Stimulated activated CD4-positive, alpha-beta T cell treated with anti-CD3 and anti-CD28 coated beads, Interleukin-4, amount 100 ng/mL, for 1 hour (primary cell): Measurements from ENCODE around the gene SIPA1L3.

Source experiments
- DNase-seq: peaks from one replicate; pipeline ENCODE4 v3.0.0-alpha.2; 2020

SIPA1L3 gene

DNA sequence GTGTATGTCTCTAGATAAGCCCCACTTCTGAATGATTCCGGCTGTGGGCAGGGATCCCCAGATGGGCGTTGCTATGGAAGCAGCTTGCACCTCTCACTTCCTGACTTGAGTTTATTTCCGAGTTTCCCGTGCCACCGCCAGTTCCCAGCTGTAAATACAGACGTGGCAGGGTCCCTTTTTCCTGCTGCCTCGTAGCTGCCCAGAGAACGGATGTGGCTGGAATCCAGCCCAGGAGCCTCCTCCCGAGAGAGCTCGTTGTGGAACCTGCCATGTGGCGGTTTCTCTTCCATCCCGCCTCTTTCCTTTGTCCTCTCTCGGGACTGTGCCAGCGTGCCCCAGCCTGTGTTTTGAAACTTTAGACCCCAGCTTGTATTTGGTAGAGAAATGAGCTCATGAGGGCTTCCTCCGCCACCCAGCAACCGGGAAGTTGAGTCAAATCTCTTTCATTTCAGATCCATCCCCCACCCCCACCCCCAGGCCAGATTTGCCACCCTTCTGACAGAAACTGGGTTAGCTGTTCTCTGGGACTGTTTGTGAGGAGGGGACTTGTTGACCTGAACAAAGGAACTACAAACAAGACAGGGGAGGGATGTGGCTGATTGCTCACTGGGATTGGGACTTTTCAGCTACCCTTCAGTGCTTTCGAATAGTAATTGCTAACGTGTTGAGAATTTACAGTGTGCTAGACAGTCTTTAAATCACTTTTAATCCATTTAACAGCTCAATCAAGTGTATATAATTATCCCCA, 96.6 kb downstream of the SIPA1L3 start:
- peak; percentile 9 for DNase-seq

DNA sequence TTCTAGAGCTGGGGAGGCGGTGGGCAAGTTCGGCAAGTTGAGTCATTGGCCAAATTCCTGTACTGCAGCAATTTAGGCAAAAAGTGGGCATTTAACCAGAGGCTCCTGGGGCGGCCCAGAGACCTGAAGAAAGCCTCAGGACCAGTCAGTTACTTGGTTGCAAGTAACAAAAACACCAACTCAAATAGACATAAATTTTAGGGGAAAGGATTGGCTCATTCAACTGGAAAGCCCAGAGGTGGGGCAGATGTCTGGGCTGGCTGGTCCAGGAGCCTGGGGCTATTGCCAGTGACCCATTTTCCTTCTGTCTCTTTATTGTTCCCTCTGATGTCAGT, 97.1 kb downstream of the SIPA1L3 start:
- no peak for DNase-seq

DNA sequence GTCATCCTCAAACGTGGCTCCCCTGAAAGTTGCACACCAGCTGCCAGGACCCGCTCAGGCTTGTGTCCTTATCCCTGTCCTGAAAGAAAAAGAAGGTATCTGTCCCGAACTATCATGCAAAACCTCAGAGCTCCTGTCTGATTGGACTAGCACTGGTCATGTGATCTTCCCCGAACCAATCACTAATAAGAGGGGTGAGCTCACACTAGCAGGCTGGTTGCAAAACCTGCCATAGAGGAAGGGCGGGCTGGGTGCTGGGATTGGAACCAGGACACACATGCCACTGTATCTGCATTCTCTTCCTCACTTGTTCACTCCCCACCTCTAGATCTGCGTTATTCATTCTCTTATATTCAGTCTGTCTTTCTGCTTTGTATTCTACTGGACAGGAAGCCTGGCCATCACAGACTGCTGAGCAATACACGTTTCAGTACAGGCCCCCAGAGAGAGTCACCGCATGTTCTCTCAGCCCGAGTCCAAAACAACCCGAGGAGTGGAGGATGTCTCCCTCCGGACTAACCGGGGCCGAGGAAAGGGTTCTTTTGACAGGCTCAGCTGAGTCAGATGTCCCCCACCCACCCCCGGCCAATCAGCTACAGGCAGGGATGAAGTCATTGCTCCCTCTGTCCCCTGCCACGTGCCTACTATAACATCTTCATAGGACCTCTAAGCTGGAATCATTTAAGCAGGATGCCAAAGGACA, 97.7 kb downstream of the SIPA1L3 start:
- DNase-seq = no peak

DNA sequence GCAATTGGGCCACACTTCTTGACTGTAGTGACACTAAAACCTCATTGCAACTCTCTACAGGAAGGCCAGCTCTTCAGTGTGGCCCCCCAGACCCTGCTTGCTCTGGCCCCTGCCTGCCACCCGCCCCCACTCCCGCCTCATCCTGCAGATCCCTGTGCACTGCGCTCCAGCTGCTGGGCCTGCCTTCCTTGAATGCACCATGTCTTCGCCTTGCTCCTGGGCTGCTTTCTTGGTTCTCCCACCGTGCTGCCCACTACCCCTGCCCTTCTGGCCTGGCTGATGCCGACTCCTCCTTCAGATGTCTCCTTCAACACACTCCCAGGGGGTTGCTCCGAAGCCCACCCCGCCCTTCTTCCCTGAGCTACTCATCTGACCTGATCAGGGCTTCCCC, 98.2 kb downstream of the SIPA1L3 start:
- no peak for DNase-seq

DNA sequence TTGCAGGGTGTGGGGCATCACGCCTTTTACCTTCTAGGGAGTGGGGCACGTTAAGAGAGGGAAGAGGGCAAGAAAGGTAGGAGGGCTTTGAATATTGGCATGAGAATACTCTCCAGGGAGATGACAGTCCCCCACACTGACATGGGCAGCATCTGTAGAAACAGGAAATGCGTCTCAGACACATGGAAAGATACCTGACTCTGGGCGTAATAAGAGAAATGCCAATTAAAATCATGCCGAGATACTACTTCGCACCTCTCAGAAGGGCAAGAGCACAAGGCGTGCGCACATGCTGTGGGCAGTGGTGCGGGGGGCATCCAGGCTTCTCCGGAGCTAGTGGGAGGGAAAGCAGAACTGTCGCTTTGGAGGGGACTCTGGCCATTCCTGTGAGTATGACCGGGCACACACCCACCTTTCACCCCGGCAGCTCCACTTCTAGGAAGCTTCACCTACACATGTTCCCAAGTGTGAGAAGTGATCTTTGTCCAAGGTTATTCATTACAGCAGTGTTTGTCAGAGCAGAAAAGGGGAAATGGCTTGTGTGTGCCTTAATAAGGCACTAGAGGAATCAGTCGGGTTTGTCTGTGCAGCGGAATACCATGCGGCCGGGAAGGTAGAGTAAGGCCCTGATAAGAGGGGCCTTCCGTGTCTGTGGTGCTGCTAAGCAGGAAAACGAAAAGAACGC, 99.5 kb downstream of the SIPA1L3 start:
- no peak for DNase-seq

DNA sequence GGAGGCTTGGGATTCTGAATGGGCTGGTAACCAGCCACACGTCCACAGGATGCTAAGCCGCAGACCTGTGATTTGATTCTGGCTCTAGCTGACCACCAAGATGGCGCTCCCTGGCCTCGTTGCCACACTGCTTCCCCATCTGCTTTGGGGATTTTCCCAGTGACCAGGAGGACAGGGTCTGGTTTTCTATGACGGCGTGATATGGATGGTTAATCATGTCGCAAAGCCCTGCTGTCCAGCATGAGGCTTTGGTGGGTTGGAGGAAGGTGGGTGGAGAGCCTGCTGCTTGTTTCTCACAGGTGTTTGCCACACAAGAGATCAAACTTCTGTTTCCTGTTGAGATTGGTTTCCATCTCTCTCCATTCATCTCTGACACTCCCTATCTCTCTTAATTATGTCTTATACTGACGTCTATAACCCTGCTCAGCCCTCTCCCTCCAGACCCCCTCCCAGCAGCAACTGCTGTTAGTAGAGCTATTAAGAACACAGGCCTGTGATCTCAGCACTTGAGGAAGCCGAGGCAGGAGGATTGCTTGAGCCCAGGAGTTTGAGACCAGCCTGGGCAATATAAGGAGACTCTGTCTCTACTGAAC, 102.7 kb downstream of the SIPA1L3 start:
- no peak for DNase-seq

DNA sequence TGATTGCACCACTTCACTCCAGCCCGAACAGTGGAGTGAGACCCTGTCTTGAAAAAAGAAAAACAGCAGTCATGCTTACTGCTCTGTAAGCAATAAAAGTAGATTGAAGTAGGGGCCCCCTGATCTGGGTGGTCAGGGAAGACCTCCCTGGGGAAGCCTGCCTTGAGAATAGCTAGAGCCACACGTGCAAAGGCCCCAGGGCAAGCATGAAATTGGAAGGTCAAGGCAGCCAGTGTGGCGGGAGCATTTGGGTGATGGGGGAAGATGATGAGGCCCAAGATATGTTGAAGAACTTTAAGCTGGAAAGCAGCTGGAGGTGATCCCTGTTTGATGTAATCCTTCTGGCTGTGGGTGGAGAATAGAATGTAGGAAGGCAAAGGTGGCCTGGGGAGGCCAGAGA, 104.4 kb downstream of the SIPA1L3 start:
- DNase-seq = no peak

DNA sequence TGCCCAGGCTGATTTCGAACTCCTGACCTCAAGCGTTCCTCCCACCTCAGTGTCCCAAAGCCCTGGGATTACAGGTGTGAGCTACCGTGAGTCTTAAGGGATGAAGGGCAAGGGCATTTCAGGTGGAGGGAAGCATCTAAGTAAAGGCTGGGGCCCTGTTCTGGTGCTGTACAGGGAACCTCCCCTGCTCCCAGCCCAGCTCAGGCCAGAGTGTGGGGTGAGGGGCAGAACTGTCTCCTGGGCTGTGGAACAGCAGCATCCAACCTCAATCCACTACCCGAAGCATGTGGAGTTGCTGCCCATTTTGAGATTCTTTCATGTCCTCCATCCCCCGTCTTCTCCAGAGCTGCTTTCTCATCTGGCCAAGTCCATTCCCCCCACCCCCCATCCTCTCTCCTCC, 105.3 kb downstream of the SIPA1L3 start:
- no peak for DNase-seq

DNA sequence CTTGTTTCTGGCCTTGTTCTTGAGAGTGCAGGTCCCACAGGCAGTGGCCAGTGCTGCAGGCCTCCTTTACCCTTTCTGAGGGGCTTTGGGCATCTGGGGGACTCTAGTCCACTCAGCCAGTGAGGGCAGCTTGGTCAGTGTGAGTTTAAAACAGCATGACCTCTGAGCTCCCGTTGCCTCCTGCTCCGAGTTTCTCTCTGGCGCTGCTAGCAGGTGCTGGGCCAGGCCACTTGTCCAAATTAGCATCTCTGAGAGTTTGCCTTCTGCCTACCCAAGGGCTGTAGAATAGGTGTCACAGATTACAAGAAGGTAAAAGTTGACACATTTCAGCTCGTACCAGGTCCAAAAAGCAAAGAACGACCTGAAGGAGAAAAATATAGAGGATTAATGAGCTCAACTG, 105.9 kb downstream of the SIPA1L3 start:
- no peak for DNase-seq

DNA sequence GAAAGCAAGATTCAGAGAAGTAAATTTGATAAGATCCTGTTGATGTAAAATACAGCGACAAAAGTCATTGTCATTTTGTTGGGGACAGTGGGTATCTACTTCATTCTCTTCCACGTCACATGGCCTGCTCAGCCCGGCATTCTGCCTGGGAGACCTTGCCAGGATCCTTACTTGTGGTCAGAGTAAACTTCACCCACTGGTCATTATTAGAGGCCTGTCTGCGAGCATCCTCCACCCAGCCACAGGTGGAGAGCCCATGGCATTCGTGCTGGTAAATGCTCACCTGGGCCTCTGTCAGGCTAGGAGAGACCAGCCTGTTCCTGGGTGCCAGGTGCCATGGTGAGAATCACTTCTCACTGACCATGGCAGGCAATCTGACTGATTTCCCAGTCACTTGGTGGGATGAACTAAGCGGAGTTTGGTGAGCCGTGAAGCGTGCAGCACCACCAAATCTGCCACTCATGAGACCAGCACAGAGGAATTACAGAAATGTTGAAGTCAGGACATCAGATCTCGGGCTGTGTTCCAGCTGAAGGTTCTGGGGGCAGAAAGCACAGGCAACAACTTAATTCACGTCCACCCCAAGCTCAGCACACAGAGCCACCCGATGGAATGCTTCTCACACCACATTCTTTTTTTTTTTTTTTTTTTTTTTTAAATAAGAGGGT, 107.0 kb downstream of the SIPA1L3 start:
- no peak for DNase-seq

DNA sequence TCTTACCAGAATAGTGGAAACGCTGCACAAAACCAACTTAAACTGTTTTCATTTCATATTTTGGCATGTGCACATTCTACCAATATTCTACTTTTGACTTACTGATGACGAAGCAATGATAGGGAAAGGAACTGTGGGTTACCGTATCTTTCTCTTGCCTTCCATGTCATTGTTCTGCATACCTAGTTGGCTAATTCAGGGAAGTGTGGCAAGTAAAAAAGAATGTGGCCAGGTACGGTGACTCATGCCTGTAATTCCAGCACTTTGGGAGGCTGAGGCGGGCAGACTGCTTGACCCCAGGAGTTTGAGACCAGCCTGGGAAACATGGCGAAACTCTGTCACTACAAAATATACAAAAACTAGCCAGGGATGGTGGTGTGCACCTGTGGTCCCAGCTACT, 108.2 kb downstream of the SIPA1L3 start:
- no peak for DNase-seq

DNA sequence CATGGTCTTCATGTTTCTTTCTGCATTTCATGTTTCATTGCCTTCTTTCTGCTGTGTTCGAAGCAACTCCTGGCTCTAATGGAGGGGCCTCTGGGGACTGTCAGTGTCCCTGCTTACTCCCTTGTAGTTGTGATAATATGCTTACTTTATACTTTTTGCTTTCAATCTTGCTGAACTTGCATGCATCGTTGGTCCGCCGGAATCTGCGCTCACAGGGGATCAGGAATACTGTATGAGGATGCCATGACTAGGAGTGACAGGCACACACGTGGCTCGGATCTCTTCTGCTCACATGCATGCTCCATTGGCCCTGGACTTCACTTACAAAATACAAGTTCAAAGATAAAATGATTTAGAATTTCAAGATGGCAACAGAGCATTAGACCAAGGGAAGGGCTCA, 108.8 kb downstream of the SIPA1L3 start:
- no peak for DNase-seq

DNA sequence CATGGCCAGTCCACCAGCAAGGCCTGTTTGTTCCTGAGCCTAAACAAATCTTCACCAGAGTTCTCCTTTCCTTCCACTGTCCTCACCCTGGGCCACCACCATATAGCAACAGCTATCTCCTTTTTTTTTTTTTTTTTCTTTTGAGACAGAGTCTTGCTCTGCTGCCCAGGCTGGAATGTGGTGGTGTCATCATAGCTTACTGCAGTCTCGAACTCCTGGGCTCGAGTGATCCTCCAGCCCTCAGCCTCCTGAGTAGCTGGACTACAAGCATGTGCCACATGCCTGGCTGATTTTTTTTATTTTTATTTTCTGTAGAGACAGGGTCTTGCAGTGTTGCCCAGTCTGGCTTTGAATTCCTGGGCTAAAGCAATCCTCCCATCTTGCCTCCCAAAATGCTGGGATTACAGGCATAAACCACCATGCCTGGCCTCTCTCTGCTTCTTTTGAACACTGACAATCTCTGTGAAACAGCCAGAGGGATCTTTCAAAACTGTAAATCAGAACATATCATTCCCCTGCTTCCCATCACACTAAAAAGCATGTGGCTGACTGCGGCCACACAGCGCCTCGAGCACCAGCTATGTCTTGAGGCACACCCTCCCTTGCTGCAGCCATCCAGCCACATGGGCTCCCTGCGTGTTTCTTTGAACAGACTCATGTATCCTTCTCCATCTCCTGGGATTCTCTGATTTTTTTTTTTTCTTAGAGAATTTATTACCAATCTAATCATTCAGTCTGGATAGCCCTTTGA, 110.6 kb downstream of the SIPA1L3 start:
- no peak for DNase-seq

DNA sequence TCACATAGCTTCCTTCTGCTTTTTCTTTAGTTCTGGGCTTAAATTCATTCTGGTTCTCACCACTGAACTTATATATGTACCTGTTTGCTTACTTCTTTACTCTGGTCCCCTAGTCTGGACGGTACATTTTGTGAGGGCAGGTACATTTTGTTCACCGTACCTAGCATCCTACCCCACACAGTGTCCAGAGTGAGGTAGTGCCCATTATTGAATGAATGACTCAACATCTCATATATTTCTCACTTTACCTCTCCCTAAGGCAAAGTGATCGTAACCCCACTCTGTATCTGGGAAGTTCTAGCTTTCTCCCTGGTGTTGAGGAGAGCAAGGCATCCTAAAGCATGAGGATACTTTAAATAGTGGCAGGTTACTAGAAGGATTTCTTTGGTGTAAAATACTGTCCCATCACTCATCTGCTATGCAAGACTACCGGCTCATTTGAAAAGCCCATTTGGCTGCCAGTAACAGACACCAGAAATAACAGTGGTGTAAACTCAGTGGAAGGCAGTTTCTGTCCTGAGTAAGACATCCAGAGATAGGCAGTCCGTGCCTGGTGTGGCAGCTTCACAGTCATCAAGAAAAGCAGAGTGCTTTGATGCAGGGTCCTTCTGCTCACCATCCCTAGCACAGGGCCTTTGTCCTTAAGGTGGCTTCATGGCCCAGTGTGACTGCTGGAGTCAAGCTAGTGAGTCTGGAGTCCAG, 111.8 kb downstream of the SIPA1L3 start:
- no peak for DNase-seq

DNA sequence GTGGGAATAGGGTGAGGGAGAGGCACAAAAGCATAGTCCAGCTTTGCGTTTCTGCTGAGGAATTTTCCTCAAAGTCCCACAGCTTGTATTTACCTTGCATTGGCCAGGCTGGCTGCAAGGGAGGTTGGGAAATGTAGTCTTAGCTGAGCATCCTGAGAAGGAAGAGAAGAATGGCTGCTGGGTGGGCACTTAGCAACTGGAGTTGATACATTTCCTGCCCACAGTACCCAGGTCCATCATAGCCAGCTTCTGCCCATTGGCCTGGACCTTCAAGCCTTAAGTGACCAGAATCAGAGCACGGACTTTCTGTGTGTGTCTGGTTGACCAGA, 112.4 kb downstream of the SIPA1L3 start:
- DNase-seq = no peak

DNA sequence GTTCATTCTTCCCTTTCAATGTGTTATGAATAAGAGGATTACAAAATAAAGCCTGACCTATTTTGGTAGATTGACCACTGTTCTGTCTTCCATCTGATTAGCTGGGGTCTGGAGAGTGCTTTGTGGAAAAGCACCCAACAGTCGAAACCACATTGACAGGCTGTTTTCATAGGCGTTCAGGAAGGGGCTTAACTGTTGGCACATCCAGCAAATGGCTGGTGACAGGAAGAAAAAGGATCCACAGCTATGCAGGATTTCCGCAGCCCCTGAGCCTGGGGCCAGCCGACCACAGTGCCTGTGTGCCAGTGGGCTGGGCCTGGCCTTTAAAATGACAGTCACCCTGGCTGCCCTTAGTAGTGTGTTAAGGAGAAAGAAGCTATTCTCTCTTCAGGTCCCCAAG, 113.3 kb downstream of the SIPA1L3 start:
- no peak for DNase-seq

DNA sequence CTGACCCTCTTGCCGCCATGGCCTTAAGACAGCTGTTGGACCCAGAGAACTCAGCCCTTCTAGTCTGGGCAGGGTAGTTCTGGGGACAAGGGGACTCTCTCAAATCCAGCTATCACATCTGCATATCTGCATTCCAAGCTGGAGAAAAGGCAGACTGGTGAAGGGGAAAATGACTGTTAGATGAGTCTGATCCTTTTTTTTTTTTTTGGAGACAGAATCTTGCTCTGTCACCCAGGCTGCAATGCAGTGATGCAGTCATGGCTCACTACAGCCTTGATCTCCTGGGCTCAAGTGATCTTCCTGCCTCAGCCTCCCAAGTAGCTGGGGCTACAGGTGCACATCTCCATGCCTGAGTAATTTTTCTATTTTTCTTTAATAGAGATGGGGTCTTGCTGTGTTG, 114.3 kb downstream of the SIPA1L3 start:
- DNase-seq = no peak

DNA sequence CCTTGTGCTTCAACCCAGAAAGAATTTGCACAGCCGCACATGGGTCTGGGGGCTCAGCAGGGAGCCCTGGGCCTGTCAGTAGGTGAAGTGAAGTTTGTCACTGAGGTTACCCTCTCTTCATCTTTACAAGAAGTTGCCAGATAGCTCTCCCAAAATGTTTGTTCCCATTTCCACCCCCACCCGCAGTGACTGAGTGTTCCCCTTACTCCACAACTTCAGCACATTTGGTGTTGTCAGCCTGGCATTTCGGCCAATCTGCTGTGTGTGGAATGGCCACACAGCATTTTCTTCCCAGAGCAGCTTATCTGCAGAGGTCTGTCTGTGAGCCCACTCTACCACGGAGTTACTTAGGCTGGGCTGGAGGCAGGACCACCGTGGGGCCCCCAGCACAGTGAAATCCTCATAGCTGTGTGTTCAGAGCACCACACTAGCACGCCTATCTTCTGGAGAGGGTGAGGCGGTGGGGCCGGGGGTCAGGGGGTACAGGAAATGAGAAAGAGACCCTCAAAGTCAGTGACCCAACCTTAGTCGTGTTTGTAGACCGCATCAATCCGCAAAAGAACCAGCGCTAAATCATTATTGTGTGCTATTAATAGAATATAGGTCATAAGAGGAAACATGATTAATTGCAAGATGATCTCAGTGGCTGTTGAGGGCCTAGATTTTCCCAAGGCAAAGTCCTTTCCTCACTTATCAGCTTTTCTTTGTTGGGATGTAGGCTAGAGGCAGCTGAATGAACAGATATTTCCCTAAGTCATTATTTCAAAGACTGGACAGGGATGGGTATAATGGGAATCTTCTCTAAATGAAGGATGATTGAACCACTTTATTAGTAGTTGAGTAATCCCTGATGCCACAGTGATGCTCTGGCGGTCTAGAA, 116.0 kb downstream of the SIPA1L3 start:
- DNase-seq = no peak

DNA sequence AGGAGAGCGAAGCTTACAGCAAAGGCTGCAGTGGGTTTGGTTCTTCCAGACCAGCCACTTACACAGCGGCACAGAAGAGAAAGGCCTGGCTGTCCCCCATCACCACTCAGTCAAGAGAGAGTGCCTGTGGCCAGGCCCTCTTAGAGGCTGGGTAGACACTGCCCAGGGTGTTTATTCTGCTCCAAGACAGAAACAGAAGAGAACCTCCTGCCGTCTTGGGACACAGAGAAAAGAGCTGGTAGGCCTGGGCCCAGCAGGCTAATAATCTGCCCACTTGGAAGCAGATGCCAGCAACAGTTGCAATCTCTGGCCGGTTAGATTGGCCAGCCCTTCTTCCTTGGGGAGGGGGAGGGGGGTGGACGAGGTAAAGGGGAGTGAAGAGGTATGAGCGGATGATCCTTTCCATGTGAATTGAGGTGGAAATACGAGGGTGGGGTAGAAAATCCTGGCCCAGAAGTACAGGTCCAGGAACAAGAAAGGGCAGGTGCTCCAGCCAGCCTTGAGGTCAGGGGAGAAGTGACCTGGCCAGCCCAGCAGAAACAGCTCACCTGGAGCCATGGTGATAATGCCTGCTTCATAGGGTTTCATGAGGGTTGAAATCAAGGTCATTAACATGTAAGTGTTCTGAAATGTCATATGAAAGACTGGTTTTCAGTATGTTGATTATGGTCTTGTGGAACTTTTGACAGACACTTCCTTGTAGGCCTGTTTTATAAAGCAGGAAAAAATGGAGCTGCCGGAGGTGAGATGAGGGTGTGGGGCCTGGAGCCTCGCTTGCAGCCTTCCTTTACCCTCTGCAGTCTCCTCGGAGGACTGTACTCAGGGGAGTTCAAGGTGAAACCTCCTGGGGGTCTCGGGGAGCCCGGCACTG, 116.9 kb downstream of the SIPA1L3 start:
- DNase-seq = no peak
